Measurements from ENCODE around the gene ELN.

DNA sequence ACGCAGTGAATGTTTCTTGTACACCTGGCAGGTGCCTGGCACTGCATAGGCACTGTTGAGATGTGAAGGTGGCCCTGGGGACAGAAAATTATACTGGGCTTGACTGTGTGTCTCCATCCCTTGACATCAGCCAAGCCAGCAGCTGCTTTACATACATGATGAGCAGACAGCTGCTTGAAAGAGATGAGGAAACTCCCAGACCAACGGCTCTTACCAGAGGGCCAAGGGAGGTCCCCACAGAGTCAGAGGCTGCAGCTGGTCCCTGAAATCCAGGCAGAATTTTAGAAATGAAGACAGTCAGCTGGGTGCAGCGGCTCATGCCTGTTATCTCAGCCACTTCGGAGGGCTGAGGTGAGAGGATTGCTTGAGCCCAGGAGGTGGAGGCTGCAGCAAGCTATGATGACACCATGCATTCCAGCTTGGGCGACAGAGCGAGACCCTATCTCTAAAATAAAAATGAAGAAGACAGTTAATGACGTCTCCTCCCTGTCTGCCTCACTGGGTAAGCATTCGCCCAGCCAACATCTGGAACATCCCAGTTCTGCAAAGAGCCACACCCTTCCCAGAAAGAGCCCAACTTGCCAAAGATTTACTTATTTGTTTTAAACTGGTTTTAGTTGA, 73.2 kb downstream of the ELN start:
- TF ChIP-seq POLR2A (IDR thresholded peaks at IDR 0.05), result no peak
- TF ChIP-seq, protein P1, sequence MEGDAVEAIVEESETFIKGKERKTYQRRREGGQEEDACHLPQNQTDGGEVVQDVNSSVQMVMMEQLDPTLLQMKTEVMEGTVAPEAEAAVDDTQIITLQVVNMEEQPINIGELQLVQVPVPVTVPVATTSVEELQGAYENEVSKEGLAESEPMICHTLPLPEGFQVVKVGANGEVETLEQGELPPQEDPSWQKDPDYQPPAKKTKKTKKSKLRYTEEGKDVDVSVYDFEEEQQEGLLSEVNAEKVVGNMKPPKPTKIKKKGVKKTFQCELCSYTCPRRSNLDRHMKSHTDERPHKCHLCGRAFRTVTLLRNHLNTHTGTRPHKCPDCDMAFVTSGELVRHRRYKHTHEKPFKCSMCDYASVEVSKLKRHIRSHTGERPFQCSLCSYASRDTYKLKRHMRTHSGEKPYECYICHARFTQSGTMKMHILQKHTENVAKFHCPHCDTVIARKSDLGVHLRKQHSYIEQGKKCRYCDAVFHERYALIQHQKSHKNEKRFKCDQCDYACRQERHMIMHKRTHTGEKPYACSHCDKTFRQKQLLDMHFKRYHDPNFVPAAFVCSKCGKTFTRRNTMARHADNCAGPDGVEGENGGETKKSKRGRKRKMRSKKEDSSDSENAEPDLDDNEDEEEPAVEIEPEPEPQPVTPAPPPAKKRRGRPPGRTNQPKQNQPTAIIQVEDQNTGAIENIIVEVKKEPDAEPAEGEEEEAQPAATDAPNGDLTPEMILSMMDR (IDR thresholded peaks at IDR 0.05), result no peak
